ENCODE measurements around the gene TBC1D4. TPM values are rescaled to one million over a fixed set of nuclear protein-coding genes. Genes with fewer than 3 reads are reported as not detected.

The TBC1D4 gene
- polyA plus RNA-seq, 1 of the 3 experiments (the other 2 are of a cell fraction) = 8.8 TPM

- Histone ChIP-seq H3K27ac (ENCODE audit: low read depth in 2 of 2, low read length in 1 of 2) (no peak overlapping the region), H3K9me2 (no peaks in the 10 kb centered on the region), H4K20me1 (ENCODE audit: insufficient read depth) (no peaks in the 10 kb centered on the region), H3K9me3 (no peaks in the 10 kb centered on the region), H3K27me3 (ENCODE audit: insufficient read depth) (no peaks in the 10 kb centered on the region), H3K4me1 (ENCODE audit: control insufficient read depth in 1 of 2, insufficient read depth in 2 of 2, low read depth in 1 of 2, low read length in 1 of 2) (peaks cover 2 to 9% of the 10 kb centered on the region in 2 experiments; a peak in 3 of 4 replicates), H3K4me2 (no peak overlapping the region), H2AFZ (ENCODE audit: low read depth) (no peak overlapping the region), H3K4me3 (ENCODE audit: low read depth in 2 of 2, low read length in 1 of 2) (no peak overlapping the region), H3F3A (replicated peaks; ENCODE audit: insufficient read depth) (peaks cover 16% of the 10 kb centered on the region), H3K36me3 (replicated peaks in 1 of 2; ENCODE audit: control insufficient read depth in 1 of 2, insufficient read depth in 2 of 2, low read length in 1 of 2) (no peaks in the 10 kb centered on the region), H3K79me2 (ENCODE audit: insufficient read depth) (no peaks in the 10 kb centered on the region), H3K9ac (no peak overlapping the region)
- WGBS (ENCODE audit: low lambda C conversion rate) = 100% methylated on average over 4 of the region's 4 CpGs
- ChIA-PET CTCF (no interaction called here), POLR2A (no interaction called here)
- no peak for TF ChIP-seq IRF3 (IDR thresholded peaks at IDR 0.05; ENCODE audit: low read depth, low read length)
- no peak for TF ChIP-seq CTCF (IDR thresholded peaks at IDR 0.05)
- no peak for TF ChIP-seq PBX3 (IDR thresholded peaks at IDR 0.05)
- no peak for TF ChIP-seq USF2 (IDR thresholded peaks at IDR 0.05; ENCODE audit: borderline replicate concordance, low read depth, low read length)
- no peak for TF ChIP-seq ZBTB33 (IDR thresholded peaks at IDR 0.05; ENCODE audit: borderline replicate concordance, low read depth)
- TF ChIP-seq GABPA (IDR thresholded peaks at IDR 0.05; ENCODE audit: low read depth) = no peak
- TF ChIP-seq MEF2A (IDR thresholded peaks at IDR 0.05; ENCODE audit: borderline replicate concordance, low read depth) = no peak
- no peak for TF ChIP-seq JUND (IDR thresholded peaks at IDR 0.05)
- TF ChIP-seq NFIC (IDR thresholded peaks at IDR 0.05; ENCODE audit: borderline replicate concordance) = no peak
- TF ChIP-seq MAX (IDR thresholded peaks at IDR 0.05; ENCODE audit: low read depth) = no peak
- no peak for TF ChIP-seq EP300 (IDR thresholded peaks at IDR 0.05; ENCODE audit: borderline replicate concordance in 1 of 2, low read depth in 1 of 2, low read length in 1 of 2)
- no peak for TF ChIP-seq CHD2 (IDR thresholded peaks at IDR 0.05; ENCODE audit: low read length, partially characterized antibody)
- TF ChIP-seq SMC3 (IDR thresholded peaks at IDR 0.05; ENCODE audit: low read depth, low read length) = no peak
- TF ChIP-seq TCF12 (IDR thresholded peaks at IDR 0.05) = no peak
- no peak for DNase-seq
Observed at GRCh38 chr13:75447493-75447892, 34.5 kb downstream of the TBC1D4 start.

Data from SK-N-SH (cell line).